HepG2 (cell line): Measurements from ENCODE around the gene NXN. TPM values are rescaled to one million over a fixed set of nuclear protein-coding genes. Genes with fewer than 3 reads are reported as not detected.

Source experiments
- ATAC-seq: fragments of 200-7000 bp; cut with Tn5 transposase; 3 replicates; pipeline ENCODE4 v1.9.1; 2020; ENCODE audit warnings: mild to moderate bottlenecking, moderate library complexity
- BruUV-seq: library from RNA; stranded (reverse); fragments of 400-500 nt; replicated peaks from 2 replicates; lab custom pipeline; 2021; lab: Mats Ljungman, UMichigan
- CTCF ChIA-PET: fragments of 300-600 bp; formaldehyde crosslinking; extraction: SDS; loops from one replicate; lab custom pipeline; 2021; ENCODE audit warnings: low total read pairs, inconsistent platforms, low intra/inter-chr PET ratio; lab: Yijun Ruan, JAX
- POLR2A ChIA-PET: fragments of 350-600 bp; sonication (Branson Sonifier 250); formaldehyde crosslinking; loops from one replicate; lab custom pipeline; 2020; ENCODE audit warnings: antibody characterized with exemption, inconsistent platforms; lab: Yijun Ruan, JAX
- DNase-seq: peaks from one replicate; pipeline ENCODE4 v3.0.0-alpha.2; 2015; ENCODE audit warnings: low spot score
- FAIRE-seq: peaks from 3 replicates; lab custom pipeline; 2011; peaks lifted over from hg19 to GRCh38; lab: Jason Lieb, UNC
- H2AFZ ChIP-seq: one replicate; pipeline ENCODE4 v1.6.1; 2011; ENCODE audit warnings: low read length, inconsistent platforms
- H3K27ac ChIP-seq: fragments of 300-600 bp; 3 replicates; pipeline ENCODE4 v1.8.0; 2011; ENCODE audit warnings: mixed run types, mild to moderate bottlenecking, mixed read lengths, low read length, inconsistent platforms; ENCODE audit not compliant: insufficient read depth; ENCODE audit errors: extremely low read length
- H3K27me3 ChIP-seq, 2 experiments: fragments of 200-600 bp in 1 of 2; 2 replicates in 1 of 2; 3 replicates in 1 of 2; pipeline versions ENCODE4 v1.6.0 to v1.8.0; 2011; ENCODE audit warnings: low read length in 2 of 2, mild to moderate bottlenecking in 2 of 2, moderate library complexity in 2 of 2, inconsistent platforms in 1 of 2; ENCODE audit not compliant: insufficient read depth in 2 of 2, control insufficient read depth in 1 of 2
- H3K36me3 ChIP-seq, 2 experiments: fragments of 200-600 bp in 1 of 2; replicated peaks in 1 of 2; 2 replicates in 1 of 2; 3 replicates in 1 of 2; pipeline versions ENCODE4 v1.5.1 to v1.8.0; 2011; ENCODE audit warnings: low read length in 2 of 2, inconsistent platforms in 1 of 2; ENCODE audit not compliant: insufficient read depth in 2 of 2, control insufficient read depth in 1 of 2
- H3K4me1 ChIP-seq: 2 replicates; pipeline ENCODE4 v1.5.1; 2012; ENCODE audit warnings: low read length, inconsistent platforms; ENCODE audit not compliant: insufficient read depth
- H3K4me2 ChIP-seq: 2 replicates; pipeline ENCODE4 v1.6.0; 2011; ENCODE audit warnings: low read depth, low read length, inconsistent platforms
- H3K4me3 ChIP-seq, 3 experiments: fragments of 200-600 bp in 1 of 3; sonication (generic), shearing (Covaris generic) in 1 of 3; replicated peaks in 1 of 3; 2 replicates each; pipeline ENCODE4 v1.5.1; 2011 to 2016; ENCODE audit warnings: low read length in 3 of 3, inconsistent platforms in 2 of 3, low read depth in 2 of 3, mild to moderate bottlenecking in 2 of 3, control low read depth in 1 of 3, mixed read lengths in 1 of 3; ENCODE audit not compliant: insufficient read depth in 1 of 3
- H3K79me2 ChIP-seq: one replicate; pipeline ENCODE4 v1.6.1; 2011; ENCODE audit warnings: low read length, inconsistent platforms; ENCODE audit not compliant: insufficient read depth
- H3K9ac ChIP-seq: 2 replicates; pipeline ENCODE4 v1.6.0; 2011; ENCODE audit warnings: mild to moderate bottlenecking, low read depth, low read length, inconsistent platforms; ENCODE audit not compliant: insufficient read depth
- H3K9me3 ChIP-seq: 2 replicates; pipeline ENCODE4 v1.5.1; 2012; ENCODE audit warnings: mild to moderate bottlenecking, low read length
- H4K20me1 ChIP-seq: 2 replicates; pipeline ENCODE4 v1.6.0; 2011; ENCODE audit warnings: inconsistent platforms, mild to moderate bottlenecking, low read length, moderate library complexity; ENCODE audit not compliant: insufficient read depth
- ADNP ChIP-seq: sonication (generic); formaldehyde crosslinking; IDR thresholded peaks from 2 replicates; pipeline ENCODE4 v1.4.0; 2020; ENCODE audit warnings: missing genetic modification reagents
- ARID2 ChIP-seq: sonication (generic); formaldehyde crosslinking; IDR thresholded peaks from 2 replicates; pipeline ENCODE4 v1.8.1; 2022; ENCODE audit warnings: mild to moderate bottlenecking, missing genetic modification reagents, borderline replicate concordance
- ATF2 ChIP-seq: sonication (generic); formaldehyde crosslinking; IDR thresholded peaks from 2 replicates; pipeline ENCODE4 v1.4.0; 2020; ENCODE audit warnings: missing genetic modification reagents
- GFI1 ChIP-seq: sonication (generic); formaldehyde crosslinking; IDR thresholded peaks from 2 replicates; pipeline ENCODE4 v1.5.0; 2020; ENCODE audit warnings: missing genetic modification reagents, mild to moderate bottlenecking, borderline replicate concordance
- HMGXB4 ChIP-seq, 2 experiments: sonication (generic) in 1 of 2; formaldehyde crosslinking in 1 of 2; IDR thresholded peaks; 2 replicates each; pipeline versions ENCODE4 v1.4.0 to v1.6.1; 2018 to 2020; ENCODE audit warnings: missing genetic modification reagents in 2 of 2, borderline replicate concordance in 1 of 2, low read depth in 1 of 2, mild to moderate bottlenecking in 1 of 2, missing biosample characterization in 1 of 2
- KLF9 ChIP-seq: IDR thresholded peaks from 2 replicates; pipeline ENCODE4 v1.6.1; 2016; ENCODE audit warnings: low read depth
- MXD3 ChIP-seq: IDR thresholded peaks from 2 replicates; pipeline ENCODE4 v1.6.1; 2016; ENCODE audit warnings: mild to moderate bottlenecking, missing biosample characterization, missing genetic modification reagents
- PRDM4 ChIP-seq: sonication (generic); formaldehyde crosslinking; IDR thresholded peaks from 2 replicates; pipeline ENCODE4 v1.9.0; 2021; ENCODE audit warnings: missing genetic modification reagents, borderline replicate concordance
- SSRP1 ChIP-seq: IDR thresholded peaks from 2 replicates; pipeline ENCODE4 v1.6.1; 2016; ENCODE audit warnings: control low read depth
- ZNF460 ChIP-seq: sonication (generic); formaldehyde crosslinking; IDR thresholded peaks from 2 replicates; pipeline ENCODE4 v1.5.1; 2020; ENCODE audit warnings: missing genetic modification reagents, mild to moderate bottlenecking, borderline replicate concordance
- ZNF513 ChIP-seq: sonication (generic); formaldehyde crosslinking; conservative IDR thresholded peaks from 2 replicates; pipeline ENCODE4 v1.5.0; 2020; ENCODE audit warnings: missing genetic modification reagents
- ZNF546 ChIP-seq: sonication (generic); formaldehyde crosslinking; conservative IDR thresholded peaks from 2 replicates; pipeline ENCODE4 v1.8.1; 2023; ENCODE audit warnings: mild to moderate bottlenecking, missing genetic modification reagents
- WGBS: methylation state at CpG from one replicate; pipeline ENCODE4 v1.1.6; 2017; ENCODE audit warnings: low lambda C conversion rate; 5-methylcytosine and 5-hydroxymethylcytosine counted together
- in situ Hi-C: cut with HindIII; loops from 2 replicates; pipeline ENCODE4 v1.10.0; 2017; ENCODE audit warnings: low pct_unique_long_range_greater_than_20kb; ENCODE audit not compliant: extremely low pct_ligation_motif_present
- intact Hi-C: fragments of 100-400 bp; cut with micrococcal nuclease; formaldehyde crosslinking; loops from one replicate; pipeline ENCODE4 v1.10.0; 2022; ENCODE audit not compliant: unreplicated experiment
- polyA plus RNA-seq, 8 experiments: library from polyadenylated mRNA; depleted of rRNA in 3 of 8; stranded (reverse) in 7 of 8; unstranded in 1 of 8; fragments of >200 nt; fragmentation: Illumina TruSeq in 4 of 8; extraction: Trizol in 4 of 8; gene quantifications; 2 replicates each; pipeline versions ENCODE4 v1.2.1 to v1.2.3, GENCODE V29; 2011 to 2016; ENCODE audit warnings: low read depth in 4 of 8, missing spikeins in 1 of 8, mixed read lengths in 1 of 8; ENCODE audit not compliant: insufficient read depth in 1 of 8
- total RNA-seq, 5 experiments: library from RNA; depleted of rRNA; stranded (reverse); fragments of >200 nt; fragmentation: Illumina TruSeq; extraction: Trizol; gene quantifications; 2 replicates each; pipeline ENCODE4 v1.2.3, GENCODE V29; 2016; ENCODE audit warnings: low read depth in 1 of 5

The NXN gene
- total and polyA plus RNA-seq, 2 of the 13 experiments (the other 11 are each of a cell fraction or from before 2014, with no cell fraction given), result 22.2 to 24.3 TPM

GRCh38 chr17:798246-798645 lies 181.3 kb downstream of the NXN start:
- intact Hi-C loops (loop anchor here (5.0 kb wide), 1 partner anchor 199 kb away; the partner anchor contains the start of gene TIMM22), in situ Hi-C loops (no loop called here)
- 90% methylated on average over 11 of the region's 11 CpGs for WGBS
- FAIRE-seq (no peak), ATAC-seq (no peak), DNase-seq (no peak)
- Histone ChIP-seq H3K9me3 (no peaks in the 10 kb centered on the region), H3K79me2 (no peaks in the 10 kb centered on the region), H3K27me3 (no peaks in the 10 kb centered on the region), H3K4me3 (no peak overlapping the region), H3K9ac (no peak overlapping the region), H3K4me2 (no peak overlapping the region), H3K4me1 (peaks cover 14% of the 10 kb centered on the region), H3K36me3 (peaks cover 3 to 12% of the 10 kb centered on the region in 2 experiments; a peak in 3 of 5 replicates), H4K20me1 (no peaks in the 10 kb centered on the region), H3K27ac (no peak overlapping the region), H2AFZ (no peak overlapping the region)
- POLR2A ChIA-PET, result interaction anchor here (2.1 kb wide), 1 partner anchor 182 kb away, joined by 6 read pairs; the partner anchor contains the start of gene NXN
- CTCF ChIA-PET, result no interaction called here
- TF ChIP-seq ARID2 (CRISPR knock-in tag) (no peak), PRDM4 (CRISPR knock-in tag) (no peak), ZNF460 (no peak), SSRP1 (CRISPR knock-in tag) (no peak), GFI1 (CRISPR knock-in tag) (no peak), ZNF513 (no peak), KLF9 (CRISPR knock-in tag) (no peak), ZNF546 (no peak), MXD3 (CRISPR knock-in tag) (no peak), ADNP (CRISPR knock-in tag) (no peak), ATF2 (CRISPR knock-in tag) (no peak), HMGXB4 (CRISPR knock-in tag; IDR thresholded peaks at IDR 0.05; ENCODE audit: borderline replicate concordance in 1 of 2, low read depth in 1 of 2) (no peak)
- no TSS peak for BruUV-seq
